Posterior vena cava (tissue), 2 donors: Measurements from ENCODE around the gene ASTN2. TPM values are rescaled to one million over a fixed set of nuclear protein-coding genes. Genes with fewer than 3 reads are reported as not detected.
"Not testable (repeated sequence)": the region's sequence is repeated elsewhere in the genome, so short reads cannot be mapped to it uniquely, and the experiment has no call there.

Experiments
- DNase-seq: peaks from one replicate; pipeline ENCODE4 v3.0.0-alpha.2; 2020; ENCODE audit warnings: low spot score
- intact Hi-C, 2 donors: fragments of 100-400 bp; cut with DNase I; formaldehyde crosslinking; loops; one replicate each; pipeline versions ENCODE4 v1.14.1 to v1.14.2; 2022 to 2023
- total RNA-seq, 2 donors: library from RNA; stranded (reverse); fragmentation: NEBNext Ultra II Directional; extraction: Animal tissue kit (Norgen Biotek cat#: 25700); gene quantifications; one replicate each; pipeline ENCODE4 v1.2.1, GENCODE V29; 2021
- donor health status: DM: yes; HTN: yes; CAD: no.
- donor health status: DM: yes; HTN: yes; CAD: no.

The ASTN2 gene
- total RNA-seq, 2 donors from 2014 or later: 4.3 to 5.8 TPM

DNA sequence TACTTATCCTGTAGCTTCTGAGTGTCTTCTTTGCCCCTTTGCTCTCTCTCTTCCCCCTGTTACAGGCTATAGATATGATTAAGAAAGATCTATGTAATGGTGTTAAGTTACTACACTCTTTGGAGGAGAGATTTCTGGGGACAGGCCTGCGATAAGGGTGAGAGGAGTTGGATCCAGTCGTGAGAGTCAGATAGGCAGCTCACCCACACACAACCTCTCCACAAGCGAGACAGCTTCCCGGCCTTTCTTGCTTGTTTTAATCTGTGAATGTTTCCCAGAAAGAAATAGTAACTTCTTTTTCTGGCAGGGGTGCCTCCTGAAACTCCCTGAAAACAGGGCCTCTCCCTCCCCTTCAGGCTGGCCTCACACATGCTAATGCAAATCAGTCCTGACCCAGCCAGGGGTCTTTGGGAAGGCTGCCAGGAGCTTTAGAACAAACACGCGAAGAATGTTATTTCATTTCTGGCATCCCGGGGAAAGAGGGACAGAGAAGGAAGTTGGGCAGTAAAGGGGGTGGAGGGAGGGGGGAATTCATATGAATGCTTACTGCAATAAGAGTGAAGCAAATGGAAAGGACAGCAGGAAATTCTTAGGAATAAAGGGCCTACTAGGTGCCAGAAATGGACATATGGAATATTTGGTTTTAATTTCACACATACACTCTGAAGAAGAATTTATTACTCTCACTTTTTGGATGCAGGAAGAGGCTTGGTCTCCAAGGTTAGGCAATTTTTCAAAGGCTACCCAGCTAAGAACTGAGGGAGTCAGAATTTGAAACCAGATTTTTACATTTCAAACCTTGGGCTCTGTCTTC lies 943.6 kb downstream of the ASTN2 start:
- intact Hi-C loops: loop anchor here in 1 of 2 donors (10.0 kb wide), 1 partner anchor 316 kb away; the partner anchor contains the start of gene PAPPA
- no peak for DNase-seq

DNA sequence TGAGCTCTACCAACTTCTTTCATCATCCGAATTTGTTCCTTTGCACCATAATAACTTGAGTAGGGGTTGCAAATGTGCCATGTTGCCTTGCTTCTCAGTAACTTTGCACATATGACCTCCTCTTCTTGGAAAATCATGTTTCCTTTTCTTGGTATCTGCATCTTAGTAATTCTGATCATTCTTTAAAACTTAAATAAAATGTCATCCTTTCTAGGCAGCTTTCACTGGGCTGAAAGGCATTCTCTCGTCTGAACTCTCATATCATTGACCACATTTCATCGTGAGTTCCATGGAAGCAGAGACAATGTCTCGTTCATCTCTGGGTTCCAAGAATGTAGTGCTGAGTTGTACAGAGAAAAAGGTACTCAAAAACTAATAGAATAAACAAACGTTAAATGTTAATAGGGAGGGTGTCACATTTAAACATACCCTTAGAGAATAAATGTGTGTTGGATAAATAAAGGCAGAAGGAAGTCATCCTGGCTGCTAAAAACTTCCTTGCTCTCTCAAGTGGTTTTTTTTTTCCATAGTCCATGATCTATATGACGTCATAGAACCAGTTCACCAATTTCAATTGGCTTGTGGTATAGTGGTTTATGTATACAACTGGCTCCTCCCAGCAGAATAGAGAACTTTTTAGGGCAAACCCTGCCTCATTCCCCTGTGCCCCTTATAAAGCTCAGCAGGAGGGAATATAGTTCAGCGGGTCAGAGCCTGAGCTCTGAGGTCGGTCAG lies 945.9 kb downstream of the ASTN2 start:
- no peak for DNase-seq
- intact Hi-C loops: no loop called here

DNA sequence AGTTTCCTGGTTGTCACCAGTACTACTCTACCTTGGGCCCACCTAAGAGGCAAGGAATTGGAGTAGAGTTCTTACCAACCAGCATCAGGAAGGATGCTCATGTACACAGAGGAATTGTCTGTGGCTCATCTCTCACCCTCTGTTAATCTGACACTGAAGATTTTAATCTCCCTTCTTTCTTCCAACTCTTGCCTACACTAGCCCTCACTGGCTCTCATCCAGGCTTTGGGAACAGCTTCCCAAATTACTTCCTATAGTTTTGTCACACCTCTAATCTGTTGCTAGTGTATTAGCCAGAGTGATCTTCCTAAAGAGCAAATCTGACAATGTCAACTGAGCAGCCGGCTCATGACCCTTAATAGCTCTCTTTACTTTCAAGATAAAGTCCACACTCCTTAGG lies 946.5 kb downstream of the ASTN2 start:
- intact Hi-C loops: no loop called here
- DNase-seq: no peak

DNA sequence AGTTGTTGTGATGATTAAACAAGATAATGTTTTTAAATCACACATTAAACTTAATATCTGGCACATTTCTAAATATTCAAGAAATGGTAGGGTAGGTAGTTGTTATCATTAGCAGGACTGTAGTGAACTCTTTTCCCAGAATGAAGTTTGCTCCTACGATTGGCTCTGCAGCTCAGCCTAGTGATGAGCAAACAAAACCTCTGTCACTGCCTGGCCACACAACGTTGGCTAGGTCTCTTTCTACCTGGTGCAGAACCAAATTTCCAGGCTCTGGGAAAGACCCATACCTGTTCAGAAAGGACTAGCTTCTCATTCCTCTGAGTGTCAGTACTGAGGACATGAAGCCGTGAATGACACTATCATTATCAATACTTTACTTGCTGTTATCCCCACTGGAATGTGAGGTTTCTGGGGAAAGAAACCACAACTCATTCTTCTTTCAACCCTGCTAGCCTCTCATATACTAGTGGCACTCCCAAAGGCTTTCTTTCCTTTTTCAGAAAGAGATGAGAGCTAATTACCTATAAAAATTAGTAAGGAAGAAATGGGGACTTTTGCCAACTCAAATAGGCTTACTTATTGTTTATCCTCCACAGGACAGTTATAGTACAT lies 947.0 kb downstream of the ASTN2 start:
- no peak for DNase-seq
- intact Hi-C loops: no loop called here

DNA sequence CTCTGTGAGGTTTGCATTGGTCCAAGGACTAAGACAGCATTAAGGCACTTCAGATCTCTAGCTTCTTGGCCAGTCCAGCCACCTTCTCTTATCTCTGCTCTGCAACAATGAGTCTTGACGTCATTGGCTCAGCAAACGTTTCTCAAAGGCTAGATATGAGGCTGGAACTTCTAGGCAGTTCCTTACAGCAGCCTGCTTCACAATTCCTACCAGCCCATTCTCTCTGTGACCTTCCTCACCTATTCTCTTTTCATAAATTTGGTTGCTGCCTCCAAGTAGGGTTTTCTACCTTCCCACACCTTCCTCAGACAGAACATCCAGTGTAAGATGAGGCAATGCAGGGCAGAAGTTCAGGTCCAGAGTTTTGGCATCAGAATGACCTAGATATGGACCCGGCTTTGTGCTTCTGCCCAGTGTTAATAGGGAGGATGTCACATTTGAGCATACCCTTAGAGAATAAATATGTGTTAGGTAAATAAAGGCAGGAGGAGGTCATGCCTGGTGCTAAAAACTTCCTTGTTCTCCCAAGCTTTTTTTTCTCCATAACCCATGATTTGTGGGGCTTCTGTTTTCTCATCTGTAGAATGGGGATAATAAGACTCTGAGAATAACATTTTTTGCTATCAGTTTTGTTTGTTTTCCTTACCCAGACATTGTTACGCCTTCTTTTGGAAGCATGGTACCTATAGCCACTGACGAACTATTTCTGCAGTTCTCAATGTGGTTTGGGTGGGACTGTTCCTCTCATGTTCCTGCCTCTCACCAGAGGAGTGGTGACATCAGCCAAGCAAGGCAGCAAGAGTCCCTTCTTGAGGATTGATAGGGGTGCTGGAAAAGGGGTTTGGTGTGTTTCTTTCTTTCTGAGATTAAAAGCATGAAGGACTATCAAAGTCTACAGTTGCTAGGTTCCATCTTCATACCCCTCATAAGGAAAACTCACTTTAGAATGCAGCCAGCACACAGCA lies 948.3 kb downstream of the ASTN2 start:
- DNase-seq: no peak
- intact Hi-C loops: no loop called here

DNA sequence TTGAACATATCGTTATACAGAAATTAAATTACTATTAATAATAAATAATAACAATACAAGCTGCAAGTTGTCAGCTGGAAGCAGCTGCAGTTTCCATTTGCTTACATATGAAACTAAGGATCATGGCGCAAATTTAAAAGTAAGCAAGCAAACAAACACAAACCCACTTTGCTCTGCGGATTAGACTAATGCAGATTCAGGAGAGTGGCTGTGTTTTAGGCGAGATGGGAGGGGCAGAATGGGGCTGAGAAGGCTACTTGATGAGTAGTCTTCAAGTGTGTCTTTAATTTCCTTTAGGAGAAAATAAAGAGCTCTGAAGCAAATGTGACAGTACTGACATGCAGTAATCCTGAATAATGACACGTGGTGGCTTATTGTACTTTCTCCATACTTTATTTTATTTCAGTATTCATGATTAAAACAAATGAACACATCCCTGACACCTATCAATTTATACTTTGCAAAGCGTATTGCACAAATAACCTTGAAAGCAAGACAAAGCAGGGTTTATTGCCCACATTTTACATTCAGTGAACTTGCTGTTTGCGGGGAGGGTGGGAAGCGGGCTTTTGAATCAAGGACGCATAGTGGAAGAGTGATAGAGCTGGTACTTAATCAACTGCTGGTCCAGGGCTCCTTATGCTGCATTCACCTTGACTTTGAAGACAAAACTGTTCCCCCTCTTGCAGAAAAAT lies 949.1 kb downstream of the ASTN2 start:
- intact Hi-C loops: no loop called here
- no peak for DNase-seq

DNA sequence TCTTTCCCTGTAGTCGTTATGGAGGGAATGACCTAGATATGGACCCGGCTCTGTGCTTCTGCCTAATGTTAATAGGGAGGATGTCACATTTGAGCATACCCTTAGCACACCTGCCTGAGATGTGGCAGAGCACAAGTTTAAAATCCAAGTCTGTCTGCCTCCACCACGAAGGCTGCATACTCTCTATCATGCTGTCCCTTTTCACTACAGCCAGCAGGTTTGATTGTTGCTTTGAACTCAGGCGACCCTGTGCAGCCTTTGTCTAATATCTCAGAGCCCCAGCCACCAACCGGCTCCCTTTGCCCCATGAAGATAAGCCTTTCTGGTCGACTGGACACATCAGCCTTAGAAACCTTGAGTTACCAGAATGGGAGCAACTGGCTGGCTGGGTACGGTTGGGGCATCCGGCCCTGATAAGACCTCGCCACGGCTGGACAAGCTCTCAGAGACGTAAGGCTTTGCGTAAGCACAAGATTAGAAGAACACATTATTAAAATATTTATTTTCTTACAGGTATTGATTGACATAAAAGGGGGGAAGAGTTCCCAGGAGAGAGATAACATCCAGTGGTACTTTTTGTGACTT lies 949.8 kb downstream of the ASTN2 start:
- intact Hi-C loops: no loop called here
- DNase-seq: no peak

DNA sequence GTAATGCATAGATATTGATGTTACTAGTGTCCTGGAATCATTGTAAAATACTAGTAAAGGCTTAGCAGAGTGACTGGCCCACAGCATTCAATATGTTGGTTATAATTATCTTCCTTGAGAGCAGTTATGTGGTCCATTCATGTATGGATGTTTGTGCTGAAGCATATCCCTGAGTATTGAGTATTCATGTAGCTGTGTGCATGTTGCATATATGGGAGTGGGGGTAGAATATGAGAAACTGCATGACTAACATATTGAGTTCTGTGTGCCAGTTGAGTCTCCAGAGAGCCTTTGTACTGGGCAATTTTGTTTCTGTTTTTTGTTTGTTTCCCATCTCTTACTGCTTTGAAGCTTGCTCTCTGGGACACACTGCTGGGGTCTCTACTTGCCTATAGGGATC lies 950.4 kb downstream of the ASTN2 start:
- intact Hi-C loops: no loop called here
- no peak for DNase-seq

DNA sequence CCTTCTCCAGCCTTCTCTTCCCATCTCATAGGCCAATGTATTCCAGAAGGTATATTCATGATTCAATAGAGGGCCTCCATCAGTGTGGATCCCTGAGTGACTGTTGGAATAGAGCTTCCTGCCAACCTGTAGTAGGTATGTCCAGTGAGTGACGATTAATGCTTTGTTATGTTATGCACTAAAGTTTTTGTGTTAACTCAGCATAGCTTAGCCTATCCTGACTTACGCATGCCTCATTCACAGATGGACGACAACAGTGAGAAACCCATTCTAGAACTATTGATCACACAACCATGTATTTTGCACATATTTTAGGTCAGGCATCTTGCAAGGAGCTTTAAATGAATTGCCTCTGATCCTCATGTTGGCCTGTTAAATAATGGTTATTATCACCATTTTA lies 953.2 kb downstream of the ASTN2 start:
- intact Hi-C loops: no loop called here
- DNase-seq: no peak

DNA sequence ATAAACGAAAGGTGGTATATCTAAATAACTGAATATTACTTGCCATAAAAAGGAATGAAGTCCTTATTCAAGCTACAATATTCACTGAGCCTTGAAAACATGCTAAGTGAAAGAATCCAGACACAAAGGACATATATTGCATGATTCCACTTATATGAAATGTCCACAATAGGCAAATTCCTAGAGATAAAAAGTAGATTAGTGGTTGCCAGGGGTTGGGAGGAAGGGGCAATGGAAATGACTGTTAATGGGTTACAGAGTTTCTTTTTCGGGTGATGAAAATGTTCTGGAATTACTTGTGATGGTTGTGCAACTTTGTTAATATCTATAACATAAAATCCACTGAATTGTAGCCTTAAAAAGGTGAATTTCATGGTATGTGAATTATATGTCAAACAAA lies 954.8 kb downstream of the ASTN2 start:
- intact Hi-C loops: no loop called here
- DNase-seq: no peak

DNA sequence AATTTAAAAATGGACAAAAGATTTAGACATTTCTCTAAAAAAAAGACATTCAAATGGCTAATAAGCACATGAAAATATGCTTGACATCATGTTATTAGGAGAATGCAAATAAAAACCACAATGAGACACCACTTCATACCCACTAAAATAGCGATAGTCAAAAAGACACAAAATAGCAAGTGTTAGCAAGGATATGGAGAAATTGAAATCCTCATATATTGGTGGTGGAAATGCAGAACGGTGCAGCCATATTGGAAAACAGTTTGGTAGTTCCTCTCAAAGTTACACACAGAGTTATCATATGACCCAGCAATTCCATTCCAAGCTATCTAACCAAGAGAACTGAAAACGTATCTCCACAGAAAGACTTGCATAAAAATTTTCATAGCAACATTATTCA lies 955.3 kb downstream of the ASTN2 start:
- no peak for DNase-seq
- intact Hi-C loops: no loop called here

DNA sequence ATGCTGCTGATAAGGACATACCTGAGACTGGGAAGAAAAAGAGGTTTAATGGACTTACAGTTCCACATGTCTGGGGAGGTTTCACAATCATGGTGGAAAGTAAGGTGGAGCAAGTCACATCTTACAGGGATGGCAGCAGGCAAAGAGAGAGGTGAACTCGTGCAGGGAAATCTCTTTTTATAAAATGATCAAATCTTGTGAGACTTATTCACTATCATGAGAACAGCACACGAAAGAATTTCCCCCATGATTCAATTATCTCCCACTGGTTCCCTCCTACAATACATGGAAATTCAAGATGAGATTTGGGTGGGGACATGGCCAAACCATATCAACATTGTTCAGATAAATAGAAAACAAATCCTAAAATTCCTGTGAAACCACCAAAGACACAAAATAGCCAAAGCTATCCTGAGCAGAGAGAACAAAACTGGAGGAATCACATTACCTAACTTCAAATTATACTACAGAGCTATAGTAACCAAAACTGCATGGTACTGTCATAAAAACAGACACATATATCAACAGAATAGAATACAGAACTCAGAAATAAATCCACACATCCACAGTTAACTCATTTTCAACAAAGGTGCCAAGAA lies 958.3 kb downstream of the ASTN2 start:
- intact Hi-C loops: no loop called here
- DNase-seq: no peak

DNA sequence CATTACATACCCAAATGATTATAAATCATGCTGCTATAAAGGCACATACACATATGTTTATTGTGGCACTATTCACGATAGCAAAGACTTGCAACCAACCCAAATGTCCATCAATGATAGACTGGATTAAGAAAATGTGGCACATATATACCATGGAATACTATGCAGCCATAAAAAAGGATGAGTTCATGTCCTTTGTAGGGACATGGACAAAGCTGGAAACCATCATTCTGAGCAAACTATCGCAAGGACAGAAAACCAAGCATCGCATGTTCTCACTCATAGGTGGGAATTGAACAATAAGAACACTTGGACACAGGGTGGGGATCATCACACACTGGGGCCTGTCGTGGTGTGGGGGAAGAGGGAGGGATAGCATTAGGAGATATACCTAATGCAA lies 960.3 kb downstream of the ASTN2 start:
- DNase-seq, intact Hi-C loops: not testable (repeated sequence)

DNA sequence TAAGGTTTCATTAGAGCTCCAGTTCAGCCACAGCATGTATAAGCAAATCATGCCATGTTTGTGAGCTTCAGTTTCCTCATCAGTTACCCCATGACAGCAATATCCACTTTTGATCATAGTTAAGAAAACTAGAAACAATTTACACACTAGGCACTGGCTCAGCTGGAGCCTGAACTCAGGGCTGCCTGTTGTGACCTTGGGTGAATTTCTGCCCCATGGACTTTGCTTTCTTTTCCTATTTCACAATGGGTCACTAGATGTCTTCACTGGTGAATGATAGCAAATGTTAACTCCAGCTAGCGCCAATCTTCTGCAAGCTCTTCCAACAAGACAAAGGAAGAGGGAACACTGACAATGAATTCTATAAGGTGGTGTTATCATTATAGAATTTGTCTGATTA lies 961.1 kb downstream of the ASTN2 start:
- intact Hi-C loops: no loop called here
- no peak for DNase-seq

DNA sequence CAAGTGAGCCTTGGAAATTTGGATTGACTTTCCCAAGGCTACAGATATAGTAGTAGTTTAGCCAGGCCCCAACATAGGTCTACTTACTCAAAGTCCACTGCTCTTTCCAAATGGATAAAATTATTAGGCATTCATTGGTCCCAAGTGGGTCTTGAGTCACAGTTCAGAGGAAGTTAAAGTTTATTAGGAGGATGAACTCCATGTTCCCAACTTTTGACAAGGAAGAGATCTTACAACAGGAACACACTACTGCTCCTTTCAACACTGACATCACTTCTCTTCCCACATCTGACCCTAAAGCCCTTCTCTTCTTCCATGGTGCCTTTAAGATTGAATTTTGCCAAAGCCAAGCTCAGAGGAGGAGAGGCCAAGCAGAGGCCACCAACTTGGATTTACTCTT lies 962.2 kb downstream of the ASTN2 start:
- no peak for DNase-seq
- intact Hi-C loops: no loop called here

DNA sequence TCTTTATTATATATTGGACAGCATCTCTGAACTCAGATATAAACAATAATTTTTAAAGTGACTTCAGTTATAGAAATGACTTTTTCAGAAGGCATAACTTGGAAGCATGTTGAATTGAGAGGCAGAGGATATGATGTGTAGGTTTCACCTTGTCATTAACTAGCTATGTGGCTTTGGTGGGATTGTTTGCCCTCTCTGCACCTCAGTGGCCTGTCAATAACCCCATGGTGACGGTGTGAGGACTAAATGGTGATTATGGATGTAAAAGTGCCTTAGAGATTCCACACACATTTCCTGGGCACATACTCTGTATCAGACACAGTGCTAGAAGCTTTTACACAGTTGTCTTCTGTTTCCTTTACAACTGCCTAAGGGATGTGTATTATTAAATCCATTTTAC lies 962.6 kb downstream of the ASTN2 start:
- no peak for DNase-seq
- intact Hi-C loops: no loop called here

DNA sequence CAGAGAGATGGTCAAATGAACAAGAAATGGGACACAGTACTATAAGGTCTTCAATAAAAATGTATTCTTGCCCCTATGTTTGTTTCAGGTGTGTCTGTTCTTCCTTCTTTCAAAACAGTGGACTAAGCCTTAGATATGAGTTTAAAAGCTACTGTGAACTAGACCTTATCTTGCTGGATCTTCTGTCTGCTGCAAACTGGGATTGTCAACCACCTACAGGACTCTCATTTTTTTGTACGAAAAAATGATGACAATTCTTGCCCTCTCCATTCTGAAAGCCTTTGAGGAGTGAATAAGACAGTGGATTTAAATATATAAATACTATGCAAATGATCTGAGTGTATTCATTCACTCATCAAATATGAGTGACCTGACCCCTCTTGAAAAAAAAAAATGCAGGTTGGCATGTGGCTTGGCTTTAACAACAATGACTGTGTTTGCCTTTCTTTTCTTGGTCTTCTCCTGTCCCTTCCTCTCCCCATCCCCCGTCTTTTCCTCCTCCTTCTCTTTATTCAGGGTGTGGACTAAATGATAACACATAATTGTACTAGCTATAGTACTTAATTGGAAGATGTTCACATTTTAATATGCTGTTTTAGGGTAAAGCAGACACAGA lies 963.2 kb downstream of the ASTN2 start:
- intact Hi-C loops: no loop called here
- DNase-seq: no peak
